IMR-90 (cell line): Measurements from ENCODE around the gene ANKRD10.

Experiments used
- CEBPB ChIP-seq: IDR thresholded peaks from 2 replicates; pipeline ENCODE4 v1.6.1; 2012; ENCODE audit warnings: low read depth, low read length, improper control_type of control experiment
- FOS ChIP-seq: fragments of 150-350 bp; IDR thresholded peaks from 2 replicates; pipeline ENCODE4 v1.6.1; 2016; ENCODE audit warnings: low read depth, low read length
- MAZ ChIP-seq: IDR thresholded peaks from 2 replicates; pipeline ENCODE4 v1.6.1; 2012; ENCODE audit warnings: low read depth, mild to moderate bottlenecking, low read length, improper control_type of control experiment, moderate library complexity, borderline replicate concordance
- MXI1 ChIP-seq: IDR thresholded peaks from 2 replicates; pipeline ENCODE4 v1.6.1; 2012; ENCODE audit warnings: low read depth, mild to moderate bottlenecking, low read length, moderate library complexity, borderline replicate concordance
- NFE2L2 ChIP-seq: fragments of 150-350 bp; IDR thresholded peaks from 2 replicates; pipeline ENCODE4 v1.6.1; 2016; ENCODE audit warnings: low read depth, mild to moderate bottlenecking, low read length
- POLR2A ChIP-seq: IDR thresholded peaks from 2 replicates; pipeline ENCODE4 v1.6.1; 2012; ENCODE audit warnings: mild to moderate bottlenecking, low read depth, low read length
- RAD21 ChIP-seq: IDR thresholded peaks from 2 replicates; pipeline ENCODE4 v1.6.1; 2012; ENCODE audit warnings: low read length, improper control_type of control experiment
- RCOR1 ChIP-seq: IDR thresholded peaks from 2 replicates; pipeline ENCODE4 v1.6.1; 2012; ENCODE audit warnings: mild to moderate bottlenecking, low read length, improper control_type of control experiment; ENCODE audit not compliant: insufficient replicate concordance
- RFX5 ChIP-seq: IDR thresholded peaks from 2 replicates; pipeline ENCODE4 v1.8.0; 2012; ENCODE audit warnings: low read depth, mild to moderate bottlenecking, low read length, moderate library complexity
- SMC3 ChIP-seq: fragments of 150-350 bp; IDR thresholded peaks from 2 replicates; pipeline ENCODE4 v1.6.1; 2016; ENCODE audit warnings: low read depth, mild to moderate bottlenecking, antibody characterized with exemption, low read length, moderate library complexity
- TF ChIP-seq, protein P1 (sequence below): conservative IDR thresholded peaks from 2 replicates; pipeline ENCODE4 v1.5.1; 2012; ENCODE audit warnings: mild to moderate bottlenecking, low read depth, low read length, improper control_type of control experiment
- TF ChIP-seq, protein P2 (sequence below): fragments of 150-350 bp; IDR thresholded peaks from 2 replicates; pipeline ENCODE4 v1.6.1; 2017; ENCODE audit warnings: mild to moderate bottlenecking, antibody characterized with exemption, low read length, low read depth
- TF ChIP-seq, protein P3 (sequence below): fragments of 150-350 bp; IDR thresholded peaks from 2 replicates; pipeline ENCODE4 v1.6.1; 2016; ENCODE audit warnings: low read depth, mild to moderate bottlenecking, low read length, moderate library complexity, borderline replicate concordance

DNA sequence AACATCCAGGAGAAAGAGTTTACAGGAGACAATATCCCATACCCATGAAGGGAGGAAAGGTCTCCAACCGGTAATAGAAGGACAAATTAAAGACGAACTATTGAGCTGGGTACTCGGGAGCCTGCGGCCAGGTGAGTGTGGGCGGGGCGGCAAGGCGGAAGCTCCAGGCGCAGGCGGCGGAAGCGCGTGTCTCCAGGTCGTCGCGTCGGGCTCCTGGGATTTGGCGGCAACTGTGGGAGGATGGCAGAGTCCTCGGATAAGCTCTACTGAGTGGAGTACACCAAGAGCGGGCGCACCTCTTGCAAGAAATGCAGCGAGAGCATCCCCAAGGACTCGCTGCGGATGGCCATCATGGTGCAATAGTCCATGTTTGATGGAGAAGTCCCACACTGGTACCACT is 21.6 kb upstream of the ANKRD10 start:
- TF ChIP-seq, protein P1, sequence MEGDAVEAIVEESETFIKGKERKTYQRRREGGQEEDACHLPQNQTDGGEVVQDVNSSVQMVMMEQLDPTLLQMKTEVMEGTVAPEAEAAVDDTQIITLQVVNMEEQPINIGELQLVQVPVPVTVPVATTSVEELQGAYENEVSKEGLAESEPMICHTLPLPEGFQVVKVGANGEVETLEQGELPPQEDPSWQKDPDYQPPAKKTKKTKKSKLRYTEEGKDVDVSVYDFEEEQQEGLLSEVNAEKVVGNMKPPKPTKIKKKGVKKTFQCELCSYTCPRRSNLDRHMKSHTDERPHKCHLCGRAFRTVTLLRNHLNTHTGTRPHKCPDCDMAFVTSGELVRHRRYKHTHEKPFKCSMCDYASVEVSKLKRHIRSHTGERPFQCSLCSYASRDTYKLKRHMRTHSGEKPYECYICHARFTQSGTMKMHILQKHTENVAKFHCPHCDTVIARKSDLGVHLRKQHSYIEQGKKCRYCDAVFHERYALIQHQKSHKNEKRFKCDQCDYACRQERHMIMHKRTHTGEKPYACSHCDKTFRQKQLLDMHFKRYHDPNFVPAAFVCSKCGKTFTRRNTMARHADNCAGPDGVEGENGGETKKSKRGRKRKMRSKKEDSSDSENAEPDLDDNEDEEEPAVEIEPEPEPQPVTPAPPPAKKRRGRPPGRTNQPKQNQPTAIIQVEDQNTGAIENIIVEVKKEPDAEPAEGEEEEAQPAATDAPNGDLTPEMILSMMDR: no peak
- TF ChIP-seq POLR2A (no peak), RAD21 (no peak), SMC3 (no peak), CEBPB (no peak), MXI1 (no peak), FOS (no peak), RFX5 (no peak), MAZ (no peak), RCOR1 (no peak), NFE2L2 (no peak)
- TF ChIP-seq, protein P2, sequence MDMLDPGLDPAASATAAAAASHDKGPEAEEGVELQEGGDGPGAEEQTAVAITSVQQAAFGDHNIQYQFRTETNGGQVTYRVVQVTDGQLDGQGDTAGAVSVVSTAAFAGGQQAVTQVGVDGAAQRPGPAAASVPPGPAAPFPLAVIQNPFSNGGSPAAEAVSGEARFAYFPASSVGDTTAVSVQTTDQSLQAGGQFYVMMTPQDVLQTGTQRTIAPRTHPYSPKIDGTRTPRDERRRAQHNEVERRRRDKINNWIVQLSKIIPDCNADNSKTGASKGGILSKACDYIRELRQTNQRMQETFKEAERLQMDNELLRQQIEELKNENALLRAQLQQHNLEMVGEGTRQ: no peak
- TF ChIP-seq, protein P3, sequence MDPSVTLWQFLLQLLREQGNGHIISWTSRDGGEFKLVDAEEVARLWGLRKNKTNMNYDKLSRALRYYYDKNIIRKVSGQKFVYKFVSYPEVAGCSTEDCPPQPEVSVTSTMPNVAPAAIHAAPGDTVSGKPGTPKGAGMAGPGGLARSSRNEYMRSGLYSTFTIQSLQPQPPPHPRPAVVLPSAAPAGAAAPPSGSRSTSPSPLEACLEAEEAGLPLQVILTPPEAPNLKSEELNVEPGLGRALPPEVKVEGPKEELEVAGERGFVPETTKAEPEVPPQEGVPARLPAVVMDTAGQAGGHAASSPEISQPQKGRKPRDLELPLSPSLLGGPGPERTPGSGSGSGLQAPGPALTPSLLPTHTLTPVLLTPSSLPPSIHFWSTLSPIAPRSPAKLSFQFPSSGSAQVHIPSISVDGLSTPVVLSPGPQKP: no peak
